ENCODE results near the gene LUZP1.
"Not testable (repeated sequence)": the region's sequence is repeated elsewhere in the genome, so short reads cannot be mapped to it uniquely, and the experiment has no call there.

DNA sequence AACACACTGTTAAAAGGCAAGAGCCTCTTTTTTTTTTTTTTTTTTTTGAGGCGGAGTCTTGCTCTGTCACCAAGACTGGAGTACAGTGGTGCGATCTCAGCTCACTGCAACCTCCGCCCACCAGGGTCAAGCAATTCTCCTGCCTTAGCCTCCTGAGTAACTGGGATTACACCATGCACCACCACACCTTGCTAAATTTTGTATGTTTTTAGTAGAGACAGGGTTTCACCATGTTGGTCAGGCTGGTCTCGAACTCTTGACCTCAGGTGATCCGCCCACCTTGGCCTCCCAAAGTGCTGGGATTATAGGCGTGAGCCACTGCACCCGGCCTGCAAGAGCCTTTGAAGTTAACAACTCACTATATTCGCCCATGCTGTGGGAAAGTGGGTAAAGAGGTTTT, 39.1 kb upstream of the LUZP1 start:
- not testable (repeated sequence) for TF ChIP-seq POLR2A (IDR thresholded peaks at IDR 0.05)
- TF ChIP-seq, protein P1, sequence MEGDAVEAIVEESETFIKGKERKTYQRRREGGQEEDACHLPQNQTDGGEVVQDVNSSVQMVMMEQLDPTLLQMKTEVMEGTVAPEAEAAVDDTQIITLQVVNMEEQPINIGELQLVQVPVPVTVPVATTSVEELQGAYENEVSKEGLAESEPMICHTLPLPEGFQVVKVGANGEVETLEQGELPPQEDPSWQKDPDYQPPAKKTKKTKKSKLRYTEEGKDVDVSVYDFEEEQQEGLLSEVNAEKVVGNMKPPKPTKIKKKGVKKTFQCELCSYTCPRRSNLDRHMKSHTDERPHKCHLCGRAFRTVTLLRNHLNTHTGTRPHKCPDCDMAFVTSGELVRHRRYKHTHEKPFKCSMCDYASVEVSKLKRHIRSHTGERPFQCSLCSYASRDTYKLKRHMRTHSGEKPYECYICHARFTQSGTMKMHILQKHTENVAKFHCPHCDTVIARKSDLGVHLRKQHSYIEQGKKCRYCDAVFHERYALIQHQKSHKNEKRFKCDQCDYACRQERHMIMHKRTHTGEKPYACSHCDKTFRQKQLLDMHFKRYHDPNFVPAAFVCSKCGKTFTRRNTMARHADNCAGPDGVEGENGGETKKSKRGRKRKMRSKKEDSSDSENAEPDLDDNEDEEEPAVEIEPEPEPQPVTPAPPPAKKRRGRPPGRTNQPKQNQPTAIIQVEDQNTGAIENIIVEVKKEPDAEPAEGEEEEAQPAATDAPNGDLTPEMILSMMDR (IDR thresholded peaks at IDR 0.05) = not testable (repeated sequence)
